Measurements from ENCODE around the gene RAB8B. TPM values are rescaled to one million over a fixed set of nuclear protein-coding genes. Genes with fewer than 3 reads are reported as not detected.

The RAB8B gene
- total and polyA plus RNA-seq, 7 donors, result 2.5 to 18.1 (median 5.4) TPM

- no peak for ATAC-seq
- peak overlapping the region; percentile 24 for H3K27ac ChIP-seq
- WGBS, 3 donors, result 74 to 87% (median 81%) methylated on average over 1 of the region's 1 CpG
Measured at GRCh38 chr15:63243776-63244175, 54.4 kb downstream of the RAB8B start.

GRCh38 chr15:63244399-63244798 lies 55.0 kb downstream of the RAB8B start:
- peak overlapping the region; percentile 37 for H3K27ac ChIP-seq
- TF ChIP-seq CTCF (IDR thresholded peaks at IDR 0.05), result no peak
- intact Hi-C loops (cut with DNase I), result no loop called here
- H3K4me3 ChIP-seq, result no peak overlapping the region
- peaks cover 23% of the 10 kb centered on the region for H3K4me1 ChIP-seq
- ATAC-seq (no peak), DNase-seq (no peak)
- 17 to 25% (median 21%) methylated on average over 4 of the region's 4 CpGs for WGBS, 3 donors
- no peaks in the 10 kb centered on the region for H3K36me3 ChIP-seq (ENCODE audit: insufficient read depth in 1 of 2, low read depth in 1 of 2)
- no peaks in the 10 kb centered on the region for H3K9me3 ChIP-seq
- H3K27me3 ChIP-seq (ENCODE audit: insufficient read depth in 3 of 3, low read length in 2 of 3), result no peaks in the 10 kb centered on the region

More at GRCh38 chr15:63243776-63244175, 54.4 kb downstream of the RAB8B start:
- TF ChIP-seq CTCF (IDR thresholded peaks at IDR 0.05), result no peak
- Histone ChIP-seq H3K4me3 (no peak overlapping the region), H3K4me1 (peaks cover 25% of the 10 kb centered on the region), H3K36me3 (ENCODE audit: insufficient read depth in 1 of 2, low read depth in 1 of 2) (no peaks in the 10 kb centered on the region), H3K27me3 (ENCODE audit: insufficient read depth in 3 of 3, low read length in 2 of 3) (no peaks in the 10 kb centered on the region), H3K9me3 (no peaks in the 10 kb centered on the region)
- intact Hi-C loops (cut with DNase I), result no loop called here
- DNase-seq, result no peak

GRCh38 chr15:63244976-63245645 lies 55.7 kb downstream of the RAB8B start:
- intact Hi-C loops (cut with DNase I), result no loop called here
- Histone ChIP-seq H3K9me3 (no peaks in the 10 kb centered on the region), H3K4me3 (no peak overlapping the region), H3K27me3 (ENCODE audit: insufficient read depth in 3 of 3, low read length in 2 of 3) (no peaks in the 10 kb centered on the region), H3K27ac (peak overlapping the region; percentile 37), H3K36me3 (ENCODE audit: insufficient read depth in 1 of 2, low read depth in 1 of 2) (peaks cover 0 to 1% of the 10 kb centered on the region in 2 donors), H3K4me1 (peaks cover 23% of the 10 kb centered on the region)
- DNase-seq (no peak), ATAC-seq (no peak)
- WGBS, 3 donors, result 29 to 37% (median 30%) methylated on average over 5 of the region's 5 CpGs
- TF ChIP-seq CTCF (IDR thresholded peaks at IDR 0.05), result no peak

- peak; percentile 79 to 94 (median 86) for ATAC-seq
- 71 to 80% (median 73%) methylated on average over 5 of the region's 5 CpGs for WGBS, 3 donors
- Histone ChIP-seq H3K4me3 (no peak overlapping the region), H3K4me1 (peaks cover 23% of the 10 kb centered on the region), H3K27ac (peak overlapping the region; percentile 64), H3K27me3 (ENCODE audit: insufficient read depth in 3 of 3, low read length in 2 of 3) (no peaks in the 10 kb centered on the region), H3K36me3 (ENCODE audit: insufficient read depth in 1 of 2, low read depth in 1 of 2) (peaks cover 0 to 8% of the 10 kb centered on the region in 2 donors), H3K9me3 (no peaks in the 10 kb centered on the region)
- intact Hi-C loops (cut with DNase I), result no loop called here
- DNase-seq, result no peak
- no peak for TF ChIP-seq CTCF (IDR thresholded peaks at IDR 0.05)
Measured at GRCh38 chr15:63246691-63247469, 57.5 kb downstream of the RAB8B start.

Data from psoas muscle (tissue), 8 donors.